GM12801 (cell line): ENCODE data around the gene PAIP1.

ENCODE experiments used
- CTCF ChIP-seq: IDR thresholded peaks from one replicate; pipeline ENCODE4 v1.5.1; 2011; ENCODE audit warnings: control low read depth; ENCODE audit not compliant: insufficient read length; ENCODE audit errors: extremely low read depth

The PAIP1 gene

GRCh38 chr5:43530648-43531047 is 26.2 kb downstream of the PAIP1 start:
- TF ChIP-seq CTCF: no peak

- TF ChIP-seq CTCF: no peak
Observed at GRCh38 chr5:43523662-43524072, 33.2 kb downstream of the PAIP1 start.

- no peak for TF ChIP-seq CTCF
Observed at GRCh38 chr5:43520615-43521014, 36.3 kb downstream of the PAIP1 start.

- no peak for TF ChIP-seq CTCF
Observed at GRCh38 chr5:43515678-43516048, 41.2 kb downstream of the PAIP1 start.

- no peak for TF ChIP-seq CTCF
Observed at GRCh38 chr5:43514816-43515677, 41.8 kb downstream of the PAIP1 start, which contains the start of gene C5orf34. Gene C5orf34 (minus strand): TSS chr5:43515148. CDS start chr5:43509339, 5,809 bp downstream.

GRCh38 chr5:43514471-43514815 is 42.4 kb downstream of the PAIP1 start:
- TF ChIP-seq CTCF: no peak

GRCh38 chr5:43514025-43514424 is 42.9 kb downstream of the PAIP1 start:
- no peak for TF ChIP-seq CTCF
